NCI-H2081 treated with DMSO at 0.1 percent for 48 hours (cell line): Measurements from ENCODE around the gene LRP1B.
"Not testable (repeated sequence)": the region's sequence is repeated elsewhere in the genome, so short reads cannot be mapped to it uniquely, and the experiment has no call there.

Experiments
- DNase-seq: peaks from one replicate; lab custom pipeline; 2025; lab: John Stamatoyannopoulos, UW

Gene LRP1B

DNA sequence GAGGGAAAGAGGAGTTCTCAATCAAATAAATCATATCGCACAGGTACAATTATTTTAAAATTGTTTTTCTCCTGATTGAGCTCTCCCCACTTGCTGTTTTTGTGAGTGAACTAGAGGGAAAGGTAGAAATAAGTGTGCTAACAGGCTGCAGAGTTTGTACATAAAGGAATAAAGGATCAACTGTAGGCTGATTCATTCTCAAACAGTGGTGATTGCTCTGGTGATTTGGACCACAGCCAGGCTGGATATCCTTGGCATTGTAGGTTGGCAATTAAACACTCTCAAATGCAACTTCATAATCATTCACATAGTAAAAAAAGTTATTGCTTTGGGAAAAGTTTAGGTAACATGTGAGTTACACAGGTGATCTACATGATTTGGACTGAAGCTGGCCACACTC, 29.8 kb downstream of the LRP1B start:
- no peak for DNase-seq

DNA sequence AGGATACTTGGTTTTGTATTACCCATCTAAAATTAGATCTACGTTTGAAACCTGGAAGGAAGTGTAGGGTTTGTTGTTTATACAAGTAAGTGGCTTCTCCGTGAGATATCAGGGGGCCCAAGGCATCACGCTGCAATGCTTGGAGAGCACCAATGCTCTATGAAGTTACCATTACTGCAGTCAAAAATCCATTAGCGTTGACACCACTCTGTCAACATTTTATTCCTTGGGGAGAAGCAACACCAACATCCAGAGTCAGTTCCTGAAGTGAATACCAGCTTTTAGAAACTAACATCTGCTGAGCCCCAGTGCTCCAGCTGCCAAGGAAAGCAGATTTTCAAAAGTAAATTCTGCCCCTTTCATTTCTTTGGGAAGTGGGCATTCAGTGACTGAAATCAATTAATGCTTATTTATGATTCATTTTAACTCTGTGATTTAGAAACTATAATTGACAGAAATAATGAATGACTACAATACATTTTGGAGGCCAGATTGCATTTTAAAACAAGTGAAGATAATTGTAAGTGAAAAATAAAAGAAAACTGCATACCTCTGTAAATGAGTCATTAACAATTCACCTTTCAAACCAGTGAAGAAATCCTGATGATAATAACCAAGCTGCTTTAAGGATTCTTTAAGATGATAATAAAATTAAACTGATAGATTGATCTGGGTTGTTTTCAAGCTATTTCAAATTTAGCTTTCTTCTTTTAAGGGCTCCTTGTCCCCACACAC, 30.5 kb downstream of the LRP1B start:
- no peak for DNase-seq

DNA sequence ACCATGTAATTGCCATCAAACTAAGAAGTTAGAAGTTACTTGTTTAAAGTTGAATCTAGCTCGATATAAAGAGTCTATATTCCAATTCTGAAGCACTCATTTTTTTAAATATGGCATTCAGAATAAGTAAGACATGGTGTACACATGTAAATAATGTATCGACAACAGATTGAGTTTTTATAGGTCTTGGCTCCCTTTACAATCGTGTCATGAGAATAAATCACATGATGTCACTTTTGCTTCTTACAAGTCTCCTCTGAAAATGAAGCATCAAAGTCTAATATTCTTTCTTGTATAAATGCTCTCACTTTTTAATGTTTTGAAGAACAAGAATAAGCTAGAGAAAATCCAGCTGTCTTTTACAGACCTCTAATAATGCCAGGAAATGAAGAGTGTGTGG, 33.1 kb downstream of the LRP1B start:
- no peak for DNase-seq

DNA sequence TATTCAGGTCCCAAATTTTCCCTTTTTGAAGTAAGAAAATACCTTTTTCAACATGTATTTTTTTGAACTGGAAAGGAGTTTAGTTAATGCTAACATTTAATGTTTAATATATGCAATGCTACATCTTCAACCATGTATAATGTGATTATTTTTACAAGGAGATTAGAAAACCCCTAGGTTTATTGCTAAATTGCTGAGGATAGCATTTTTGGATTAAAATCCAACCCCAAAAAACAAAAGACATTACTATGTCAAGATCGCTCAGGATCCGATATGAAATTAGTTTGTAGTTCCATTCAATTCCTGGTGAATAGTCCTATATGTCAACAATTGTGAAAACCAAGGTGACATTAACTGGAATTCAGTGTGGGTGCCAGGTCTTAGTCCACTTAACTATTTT, 35.2 kb downstream of the LRP1B start:
- DNase-seq, result no peak

DNA sequence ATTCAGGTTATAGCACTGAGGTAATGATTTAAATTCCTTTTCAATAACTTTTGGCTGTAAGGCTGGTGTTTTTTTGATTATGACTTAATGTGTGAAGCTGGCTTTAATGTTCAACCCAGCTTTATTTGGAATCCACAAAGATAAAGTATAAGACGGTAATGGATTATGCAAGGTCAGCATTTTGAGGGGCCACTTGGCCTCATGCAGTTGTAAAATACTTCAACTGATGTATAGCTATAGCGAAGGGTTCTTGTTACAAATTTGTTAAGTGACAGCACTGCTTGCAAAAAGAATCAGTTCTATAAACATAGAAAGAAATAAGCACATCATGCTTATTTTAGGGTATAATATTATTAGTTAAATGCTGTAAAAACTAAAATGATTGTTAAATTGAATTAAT, 36.6 kb downstream of the LRP1B start:
- DNase-seq, result no peak

DNA sequence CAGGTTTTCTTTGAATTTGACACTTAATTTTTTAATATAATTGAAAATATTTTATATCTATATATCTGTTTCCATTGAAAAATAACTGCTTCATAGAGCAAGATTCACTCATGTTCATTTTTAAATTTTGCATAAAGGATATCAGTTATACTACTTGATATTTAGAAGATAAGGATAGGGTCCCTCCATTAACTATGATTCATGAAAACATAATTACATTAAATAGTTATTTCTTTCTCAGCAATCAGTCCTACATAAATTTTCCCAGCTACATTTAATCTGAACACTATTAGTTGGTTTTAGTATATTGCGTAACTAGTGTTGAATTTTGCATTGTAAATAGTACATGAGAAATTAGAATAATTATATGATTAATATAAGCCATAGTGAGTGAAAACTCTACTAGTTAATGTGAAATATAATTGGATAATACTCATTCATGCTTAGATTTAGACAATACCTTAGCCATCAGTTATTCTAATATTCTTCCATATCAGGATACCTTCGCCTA, 42.7 kb downstream of the LRP1B start:
- no peak for DNase-seq

DNA sequence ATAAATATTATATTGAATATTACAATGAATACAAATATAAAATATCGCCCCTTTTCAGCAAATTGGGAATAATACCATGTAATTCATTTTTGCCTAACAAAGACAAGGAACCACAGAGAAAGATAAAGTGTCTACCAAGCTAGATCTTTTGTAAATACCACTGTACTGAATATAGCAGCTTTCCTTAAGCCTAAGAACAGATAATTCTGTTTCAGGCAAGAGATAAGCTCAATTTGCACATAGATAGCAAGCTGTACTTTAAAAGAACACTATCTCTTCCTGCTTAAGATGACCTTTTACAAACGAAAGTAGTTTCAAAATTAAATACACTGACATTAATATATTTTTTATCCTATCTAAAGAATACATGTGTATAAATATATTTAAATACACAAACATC, 43.2 kb downstream of the LRP1B start:
- not testable (repeated sequence) for DNase-seq

DNA sequence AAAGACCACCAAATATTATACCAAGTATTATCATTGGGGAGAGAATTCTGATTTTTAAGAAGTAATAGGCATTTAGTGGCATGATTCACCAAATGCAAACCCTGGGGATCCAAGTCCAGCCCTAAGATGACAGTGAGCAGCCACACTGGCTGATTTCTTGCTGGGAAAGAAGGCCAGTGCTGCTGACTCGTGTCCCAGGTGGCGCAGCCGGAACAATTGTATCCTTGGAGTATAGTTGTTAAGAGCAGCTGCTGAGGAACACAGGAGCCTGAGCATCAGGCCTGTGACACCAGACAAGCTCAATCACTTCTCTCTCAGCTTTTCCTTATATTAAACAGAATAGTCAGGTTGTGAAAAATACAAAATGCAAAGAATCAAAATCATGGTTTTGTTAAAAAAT, 48.4 kb downstream of the LRP1B start:
- DNase-seq, result no peak

DNA sequence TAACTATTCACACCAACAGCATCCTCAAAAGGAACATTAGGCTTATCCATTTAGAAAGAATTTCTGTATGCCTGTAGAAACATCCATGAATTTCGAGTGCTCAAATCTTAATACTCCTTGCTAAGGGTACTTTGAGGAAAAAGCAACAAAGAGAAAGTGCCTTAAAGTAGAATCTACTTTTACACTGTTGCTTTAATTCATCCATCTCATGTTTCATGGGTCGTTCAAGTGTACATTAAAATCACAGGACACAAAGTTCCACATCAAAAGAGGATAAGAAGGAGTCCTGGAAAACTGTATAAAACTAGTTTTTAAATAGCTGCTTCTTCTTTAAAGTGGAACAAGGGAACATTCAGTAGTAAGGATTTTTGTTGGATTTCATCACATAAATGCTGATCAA, 54.5 kb downstream of the LRP1B start:
- no peak for DNase-seq

DNA sequence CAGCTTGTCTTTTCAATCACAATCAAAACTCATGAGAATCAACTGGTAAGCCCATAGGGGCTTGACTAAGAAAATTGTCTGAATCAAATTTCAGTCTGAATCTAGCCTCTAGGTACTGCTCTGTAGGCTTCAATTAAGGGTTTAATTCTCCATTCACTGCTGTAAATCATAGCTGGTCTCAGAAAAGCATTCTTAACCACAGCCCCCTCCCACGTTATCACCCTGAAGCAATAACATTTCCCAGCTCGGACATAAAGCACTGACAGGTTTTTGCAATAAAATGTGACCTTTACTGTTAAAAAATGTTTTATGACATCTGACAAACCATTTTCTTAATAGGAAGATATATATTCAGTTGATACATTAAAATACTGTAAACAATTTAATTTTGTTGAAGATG, 55.0 kb downstream of the LRP1B start:
- no peak for DNase-seq

DNA sequence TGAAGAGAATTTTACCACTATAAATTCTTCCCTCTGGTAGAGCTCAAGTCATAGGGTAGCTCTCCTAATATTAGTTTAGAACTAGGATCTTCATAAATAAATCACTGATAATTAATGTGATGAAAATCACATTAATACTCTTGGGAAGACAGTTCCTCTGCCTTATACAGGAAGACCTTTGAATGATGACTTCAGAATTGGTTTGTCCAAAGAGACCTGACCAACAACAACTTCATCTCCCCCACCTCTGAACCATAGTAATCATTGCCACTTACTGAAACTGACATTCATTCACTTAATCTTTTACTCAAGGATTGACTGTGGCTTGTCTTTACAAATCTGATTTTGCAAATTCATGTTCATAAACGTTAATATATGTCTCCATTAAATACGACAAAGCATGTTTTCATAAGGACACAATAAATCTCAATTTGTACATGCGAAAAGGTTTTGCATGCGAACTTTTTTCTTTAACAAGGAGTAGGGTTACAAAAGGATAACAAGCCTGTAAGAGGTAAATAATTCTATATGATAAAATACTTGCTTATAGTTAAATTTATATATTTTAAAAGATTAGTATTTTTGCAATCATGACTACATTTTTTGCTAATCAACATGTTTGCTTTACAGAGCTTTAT, 61.4 kb downstream of the LRP1B start:
- no peak for DNase-seq

DNA sequence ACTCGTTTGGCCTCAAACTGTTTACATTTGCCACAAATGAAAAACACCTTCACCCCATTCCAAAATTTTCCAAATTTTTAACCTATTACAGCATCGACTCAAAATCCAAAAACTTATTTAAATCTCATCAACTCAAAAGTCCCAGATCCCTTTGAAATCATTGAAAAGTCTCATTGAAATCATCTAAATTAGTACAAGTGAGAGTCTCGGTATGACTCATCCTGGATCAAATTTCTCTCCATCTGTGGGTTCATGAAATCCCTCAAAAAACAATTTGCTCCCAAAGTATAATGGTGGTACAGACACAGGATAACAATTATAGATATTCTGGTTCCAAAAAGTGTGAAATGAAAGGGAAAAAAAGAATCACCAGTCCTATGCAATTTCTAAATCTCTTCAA, 65.1 kb downstream of the LRP1B start:
- no peak for DNase-seq

DNA sequence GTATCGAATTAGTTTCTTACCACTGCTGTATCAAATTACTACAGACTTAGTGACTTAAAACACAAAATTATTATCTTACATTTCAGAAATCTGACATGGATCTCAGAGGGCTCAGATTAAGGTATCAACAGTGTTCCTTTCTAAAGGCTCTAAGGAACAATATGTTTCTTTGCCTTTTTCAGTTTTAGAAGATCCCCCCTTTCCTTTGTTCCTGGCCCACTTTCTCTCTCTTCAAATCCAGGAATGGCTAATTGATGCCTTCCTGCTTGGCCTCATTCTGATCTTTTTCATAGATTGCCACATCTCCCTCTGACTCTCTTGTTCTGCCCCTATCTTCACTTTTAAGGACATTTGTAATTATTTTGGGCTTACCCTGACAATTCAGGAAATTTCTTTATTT, 65.7 kb downstream of the LRP1B start:
- no peak for DNase-seq

DNA sequence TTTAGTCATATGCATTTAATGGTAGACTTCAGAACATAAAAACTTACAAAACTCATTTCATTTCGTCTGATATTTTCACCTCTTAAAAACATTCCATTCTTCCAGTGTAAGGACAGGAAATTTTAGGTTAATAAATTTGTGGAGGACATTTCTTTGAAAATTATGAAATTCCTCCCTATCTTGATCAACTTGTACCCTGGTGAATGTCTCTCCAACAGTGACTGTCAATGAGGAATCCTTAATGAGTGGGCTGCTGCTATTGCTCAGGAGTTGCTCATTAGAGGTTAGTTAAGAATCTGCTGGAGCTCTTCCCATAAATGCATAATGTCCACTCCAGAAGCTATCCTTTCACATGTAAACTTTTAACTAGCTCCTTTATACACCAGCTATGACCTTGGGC, 69.1 kb downstream of the LRP1B start:
- no peak for DNase-seq

DNA sequence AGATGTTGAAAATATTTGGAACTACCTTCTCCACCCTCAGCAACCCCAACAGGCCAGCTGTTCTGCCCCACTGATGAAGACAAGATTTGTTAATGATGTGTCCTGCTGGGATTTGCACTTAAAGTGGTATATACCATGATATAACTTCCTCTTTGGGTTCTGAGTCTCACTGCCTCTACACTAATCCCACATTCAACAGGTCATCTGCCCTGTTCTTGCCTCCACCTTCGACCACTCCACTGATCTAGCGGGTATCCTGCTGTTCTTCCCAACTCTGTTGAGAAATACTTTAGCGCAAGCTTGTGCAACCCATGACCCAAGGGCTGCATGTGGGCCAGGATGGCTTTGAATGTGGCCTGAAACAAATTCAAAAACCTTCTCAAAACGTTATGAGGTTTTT, 72.7 kb downstream of the LRP1B start:
- DNase-seq, result no peak

DNA sequence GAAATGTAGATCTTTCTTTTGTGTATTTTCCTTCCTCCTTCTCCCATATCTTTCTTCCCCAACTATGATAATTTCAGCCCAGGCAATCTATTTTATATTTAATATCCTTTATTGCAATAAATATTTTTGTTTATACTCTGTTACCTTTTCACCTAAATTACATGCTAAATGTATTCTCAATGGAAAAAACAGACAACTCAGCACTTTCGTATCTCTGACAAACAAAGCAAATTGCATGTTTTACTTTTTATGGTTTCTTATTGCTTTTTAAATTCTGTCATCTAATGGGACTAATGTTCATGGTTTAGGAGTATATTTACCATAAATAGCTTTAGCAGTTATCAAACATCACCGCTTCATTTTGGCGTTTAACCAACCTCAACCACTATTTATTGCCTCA, 74.0 kb downstream of the LRP1B start:
- DNase-seq, result no peak

DNA sequence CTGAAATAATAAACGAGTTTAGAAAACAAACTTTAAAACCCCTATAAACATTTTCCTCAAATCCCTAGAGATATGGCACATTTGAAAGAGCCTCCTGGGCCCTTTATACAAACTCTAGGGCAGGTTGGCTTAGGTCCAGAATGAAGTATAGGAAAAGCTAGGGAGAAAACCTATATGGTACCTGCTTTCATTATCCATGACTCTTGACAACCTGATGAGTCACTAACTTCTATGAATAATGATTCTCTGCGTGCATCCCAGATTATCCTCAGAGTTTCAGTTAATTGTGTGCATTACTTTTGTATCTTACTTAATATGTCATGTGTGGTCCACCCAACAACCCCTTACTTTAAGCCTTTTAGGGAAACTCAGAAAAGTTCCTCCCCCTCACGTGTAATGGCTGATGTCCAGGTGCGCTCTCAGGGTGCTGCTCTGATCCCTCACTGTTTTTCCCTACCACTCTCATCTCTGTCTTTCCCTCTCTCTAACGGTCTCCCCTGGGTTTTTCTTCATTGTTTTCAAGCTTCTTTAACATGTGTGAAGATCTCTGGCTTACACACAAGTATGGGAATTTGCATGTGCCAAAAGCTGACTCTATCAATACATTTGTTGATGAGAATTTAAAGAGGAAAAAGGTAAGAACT, 78.5 kb downstream of the LRP1B start:
- DNase-seq, result no peak

DNA sequence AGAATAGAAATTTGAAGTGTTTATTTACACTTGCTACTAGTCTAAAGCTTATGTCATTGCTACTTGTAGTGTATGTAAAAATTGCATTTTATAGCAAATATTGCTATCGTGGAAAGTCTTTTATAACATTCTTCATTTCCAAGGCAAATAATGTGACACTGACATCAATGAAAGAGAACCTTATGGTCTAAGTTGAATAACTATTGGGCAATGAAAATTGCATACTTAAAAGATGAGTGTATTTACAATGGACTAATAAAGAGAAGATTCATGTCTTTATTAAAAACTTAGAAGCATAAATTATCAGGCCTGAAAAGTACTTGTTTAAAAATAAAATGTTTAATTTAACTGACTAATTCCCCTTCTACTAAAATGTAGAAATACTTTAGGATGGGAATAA, 82.2 kb downstream of the LRP1B start:
- DNase-seq, result no peak

DNA sequence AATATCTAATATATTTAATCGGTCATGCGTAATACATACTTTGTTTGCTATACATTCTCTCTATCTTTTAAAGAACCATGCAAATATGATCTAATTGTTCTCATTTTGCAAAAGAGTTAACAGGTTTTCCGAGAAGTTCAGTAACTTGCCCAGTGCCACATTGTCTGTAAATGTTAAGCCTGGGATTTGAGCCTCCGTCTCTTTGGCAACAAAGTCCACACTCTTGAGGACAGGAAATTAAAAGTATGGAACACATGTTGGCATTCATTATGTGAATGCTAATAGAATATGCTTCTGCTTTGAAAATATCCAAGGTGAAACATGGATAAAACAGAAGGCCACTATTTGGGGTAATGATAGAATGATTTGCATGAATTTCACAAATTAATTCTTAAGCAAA, 85.2 kb downstream of the LRP1B start:
- no peak for DNase-seq

DNA sequence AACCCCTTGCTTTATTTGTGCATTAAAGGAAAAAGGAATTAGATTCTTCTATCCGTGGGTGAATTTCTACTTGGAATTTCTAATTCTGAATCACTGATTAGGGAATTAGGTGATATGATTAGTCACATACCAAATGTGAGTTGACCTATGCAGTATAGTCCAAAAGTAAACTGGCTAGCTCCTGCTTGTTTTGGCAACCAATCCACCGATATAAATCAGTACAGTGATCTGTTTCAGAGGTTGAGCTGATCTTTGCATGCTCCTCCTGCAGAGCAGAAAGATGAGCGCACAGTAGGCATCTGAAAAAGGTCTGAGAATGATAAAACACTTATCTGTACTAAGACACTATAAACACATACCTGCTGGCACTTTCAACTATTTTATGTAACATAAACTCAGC, 86.6 kb downstream of the LRP1B start:
- DNase-seq, result no peak

DNA sequence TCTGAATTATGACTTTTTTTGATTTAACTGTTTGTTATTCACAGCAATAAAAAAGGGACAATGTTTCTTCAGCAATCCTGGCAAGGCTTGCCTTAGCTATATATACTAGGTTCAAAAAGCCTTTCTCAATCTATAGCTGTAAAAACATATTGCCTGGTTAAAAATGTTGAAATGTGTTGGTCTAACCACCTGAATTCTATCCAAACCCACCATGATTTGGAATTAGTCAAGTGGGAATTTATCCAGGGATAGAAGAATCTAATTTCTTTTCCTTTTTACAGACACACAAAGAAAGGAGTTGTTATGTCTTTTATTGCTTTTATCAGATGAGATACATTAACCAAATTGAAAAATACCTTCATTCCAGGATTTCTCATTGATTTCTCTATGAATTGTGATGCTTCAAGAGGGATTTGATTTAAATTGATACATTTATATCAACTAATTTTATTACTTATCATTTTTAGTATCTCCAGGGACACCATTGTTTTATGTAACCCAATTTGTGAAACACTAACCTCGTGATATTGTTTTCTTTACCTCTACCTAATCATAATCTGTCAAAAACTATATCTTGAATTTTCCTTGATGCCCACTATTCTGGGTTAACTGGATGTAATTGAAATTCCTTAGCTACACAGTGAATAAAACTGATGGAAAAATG, 88.1 kb downstream of the LRP1B start:
- no peak for DNase-seq

DNA sequence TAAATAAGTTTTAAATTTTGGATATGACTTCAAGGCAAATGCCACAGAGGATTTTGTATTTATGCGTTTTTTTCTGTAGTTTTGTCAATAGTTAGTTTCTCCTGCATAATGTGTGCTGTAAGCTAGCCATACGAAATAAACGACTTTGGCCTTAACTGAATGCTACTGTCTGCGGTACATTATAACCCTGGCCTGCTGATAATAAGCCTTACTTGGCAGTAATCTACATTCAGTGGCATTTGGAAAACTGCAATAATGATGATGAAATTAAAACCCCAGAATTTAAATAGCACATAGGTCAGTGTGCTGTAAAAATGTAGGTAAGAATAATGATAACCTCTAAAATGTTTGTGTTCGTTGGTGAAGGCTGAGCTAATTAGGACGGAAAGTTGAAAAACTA, 88.8 kb downstream of the LRP1B start:
- DNase-seq, result no peak

DNA sequence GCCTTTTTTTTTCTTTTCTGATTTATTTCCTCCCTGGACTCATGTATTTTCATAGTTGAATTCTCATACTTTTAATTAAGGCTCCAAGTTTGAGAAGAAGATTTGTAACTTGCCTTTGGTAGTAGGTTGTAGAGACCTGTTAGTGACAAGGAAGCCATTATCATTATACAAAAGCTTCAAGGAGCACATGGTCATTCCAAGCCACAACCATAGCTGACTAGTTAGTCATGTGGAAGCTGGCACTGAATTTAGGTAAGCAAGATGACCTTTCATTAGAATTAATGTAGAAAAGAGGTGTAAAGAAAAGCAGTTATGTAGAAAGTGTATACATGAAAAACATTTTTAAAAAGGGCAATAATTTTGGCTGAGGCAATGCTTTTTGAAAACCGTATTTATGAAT, 89.7 kb downstream of the LRP1B start:
- no peak for DNase-seq
